H9 (cell line): ENCODE data around the gene KLHDC7B. TPM values are rescaled to one million over a fixed set of nuclear protein-coding genes. Genes with fewer than 3 reads are reported as not detected.

Source experiments
- DNase-seq: peaks from one replicate; pipeline ENCODE4 v3.0.0-alpha.2; 2017
- H2AFZ ChIP-seq: one replicate; pipeline ENCODE4 v1.6.1; 2013; ENCODE audit warnings: mild to moderate bottlenecking, low read length, control low read depth, moderate library complexity
- H2AK5ac ChIP-seq: 2 replicates; pipeline ENCODE4 v1.6.1; 2013; ENCODE audit warnings: low read length, control low read depth, mixed read lengths; ENCODE audit not compliant: insufficient read length
- H2BK120ac ChIP-seq: one replicate; pipeline ENCODE4 v1.6.1; 2013; ENCODE audit warnings: low read depth, mild to moderate bottlenecking, low read length, control low read depth, inconsistent platforms; ENCODE audit not compliant: poor library complexity, severe bottlenecking
- H2BK12ac ChIP-seq: 2 replicates; pipeline ENCODE4 v1.6.1; 2013; ENCODE audit warnings: low read length, control low read depth, mixed read lengths, low read depth; ENCODE audit not compliant: insufficient read length
- H2BK15ac ChIP-seq: 2 replicates; pipeline ENCODE4 v1.6.1; 2013; ENCODE audit warnings: low read depth, low read length, control low read depth
- H2BK20ac ChIP-seq: one replicate; pipeline ENCODE4 v1.6.1; 2013; ENCODE audit warnings: low read depth, mild to moderate bottlenecking, low read length, control low read depth, inconsistent platforms; ENCODE audit not compliant: poor library complexity, severe bottlenecking
- H2BK5ac ChIP-seq: 2 replicates; pipeline ENCODE4 v1.6.1; 2013; ENCODE audit warnings: low read length, control low read depth, mixed read lengths; ENCODE audit not compliant: insufficient read length
- H3K14ac ChIP-seq: 2 replicates; pipeline ENCODE4 v1.6.1; 2013; ENCODE audit warnings: low read length, control low read depth; ENCODE audit not compliant: insufficient read depth
- H3K18ac ChIP-seq: 2 replicates; pipeline ENCODE4 v1.6.1; 2013; ENCODE audit warnings: low read depth, mild to moderate bottlenecking, mixed read lengths, low read length, control low read depth; ENCODE audit not compliant: insufficient read length
- H3K23ac ChIP-seq: 2 replicates; pipeline ENCODE4 v1.6.1; 2013; ENCODE audit warnings: low read length, control low read depth, mixed read lengths, low read depth; ENCODE audit not compliant: insufficient read length
- H3K23me2 ChIP-seq: 2 replicates; pipeline ENCODE4 v1.6.1; 2013; ENCODE audit warnings: low read depth, mild to moderate bottlenecking, mixed read lengths, low read length, control low read depth; ENCODE audit not compliant: insufficient read length, poor library complexity, severe bottlenecking
- H3K27ac ChIP-seq: 2 replicates; pipeline ENCODE4 v1.5.1; 2013; ENCODE audit warnings: low read length, control low read depth, mixed read lengths, low read depth; ENCODE audit not compliant: insufficient read length
- H3K27me3 ChIP-seq: 2 replicates; pipeline ENCODE4 v1.6.1; 2013; ENCODE audit warnings: low read length, control low read depth, inconsistent platforms; ENCODE audit not compliant: insufficient read depth
- H3K4ac ChIP-seq: 2 replicates; pipeline ENCODE4 v1.6.1; 2013; ENCODE audit warnings: low read depth, mild to moderate bottlenecking, control low read depth, inconsistent platforms, low read length, moderate library complexity
- H3K4me1 ChIP-seq: 2 replicates; pipeline ENCODE4 v1.6.1; 2013; ENCODE audit warnings: low read length, control low read depth, inconsistent platforms; ENCODE audit not compliant: insufficient read depth
- H3K4me2 ChIP-seq: 2 replicates; pipeline ENCODE4 v1.6.1; 2013; ENCODE audit warnings: low read length, control low read depth, mixed read lengths; ENCODE audit not compliant: insufficient read length, insufficient read depth
- H3K56ac ChIP-seq: 2 replicates; pipeline ENCODE4 v1.6.1; 2013; ENCODE audit warnings: low read depth, mild to moderate bottlenecking, mixed read lengths, low read length, control low read depth; ENCODE audit not compliant: insufficient read length
- H3K79me1 ChIP-seq: 2 replicates; pipeline ENCODE4 v1.6.1; 2013; ENCODE audit warnings: low read depth, mild to moderate bottlenecking, moderate library complexity, low read length, control low read depth, inconsistent platforms; ENCODE audit not compliant: insufficient read depth, poor library complexity, severe bottlenecking
- H3K79me2 ChIP-seq: 2 replicates; pipeline ENCODE4 v1.6.1; 2013; ENCODE audit warnings: low read length, control low read depth, inconsistent platforms; ENCODE audit not compliant: insufficient read depth
- H3K9ac ChIP-seq: 2 replicates; pipeline ENCODE4 v1.6.1; 2013; ENCODE audit warnings: low read length, control low read depth, mixed read lengths; ENCODE audit not compliant: insufficient read length; ENCODE audit errors: extremely low read depth
- H3K9me3 ChIP-seq: one replicate; pipeline ENCODE4 v1.6.1; 2013; ENCODE audit warnings: low read depth, low read length, inconsistent platforms; ENCODE audit not compliant: control insufficient read depth
- H3T11ph ChIP-seq: one replicate; pipeline ENCODE4 v1.6.1; 2013; ENCODE audit warnings: mild to moderate bottlenecking, low read length, control low read depth, inconsistent platforms
- H4K20me1 ChIP-seq: one replicate; pipeline ENCODE4 v1.6.1; 2013; ENCODE audit not compliant: control insufficient read depth, insufficient read length, insufficient read depth
- H4K5ac ChIP-seq: 2 replicates; pipeline ENCODE4 v1.6.1; 2013; ENCODE audit warnings: low read depth, mild to moderate bottlenecking, mixed read lengths, low read length, control low read depth; ENCODE audit not compliant: insufficient read length
- H4K8ac ChIP-seq: replicated peaks from 2 replicates; pipeline ENCODE4 v1.6.1; 2013; ENCODE audit warnings: low read length, control low read depth, mixed read lengths, low read depth; ENCODE audit not compliant: insufficient read length
- H4K91ac ChIP-seq: 2 replicates; pipeline ENCODE4 v1.6.1; 2013; ENCODE audit warnings: low read depth, mild to moderate bottlenecking, moderate library complexity, mixed read lengths, low read length, control low read depth; ENCODE audit not compliant: insufficient read length
- H3K27ac Mint-ChIP-seq, 3 experiments: 2 replicates in 2 of 3; 3 replicates in 1 of 3; pipeline ENCODE4 v1.8.0; 2020 to 2021; ENCODE audit warnings: mixed read lengths in 3 of 3, mild to moderate bottlenecking in 1 of 3, moderate library complexity in 1 of 3
- H3K27me3 Mint-ChIP-seq: 2 replicates; pipeline ENCODE4 v1.8.0; 2021; ENCODE audit warnings: low read depth, mild to moderate bottlenecking, moderate library complexity, mixed read lengths
- H3K36me3 Mint-ChIP-seq, 3 experiments: 2 replicates in 2 of 3; 3 replicates in 1 of 3; pipeline ENCODE4 v1.8.0; 2020 to 2021; ENCODE audit warnings: low read depth in 3 of 3, mixed read lengths in 3 of 3; ENCODE audit not compliant: insufficient read depth in 1 of 3
- H3K4me1 Mint-ChIP-seq, 2 experiments: 2 replicates each; pipeline ENCODE4 v1.8.0; 2020; ENCODE audit warnings: mixed read lengths in 2 of 2
- H3K4me3 Mint-ChIP-seq, 2 experiments: 2 replicates in 1 of 2; 3 replicates in 1 of 2; pipeline ENCODE4 v1.8.0; 2020 to 2021; ENCODE audit warnings: mild to moderate bottlenecking in 2 of 2, mixed read lengths in 2 of 2, moderate library complexity in 1 of 2
- H3K9me3 Mint-ChIP-seq, 2 experiments: 2 replicates in 1 of 2; 3 replicates in 1 of 2; pipeline ENCODE4 v1.8.0; 2020; ENCODE audit warnings: mild to moderate bottlenecking in 2 of 2, mixed read lengths in 2 of 2, moderate library complexity in 1 of 2
- CTCF ChIP-seq: fragments of 200-600 bp; sonication (generic); conservative IDR thresholded peaks from 3 replicates; pipeline ENCODE4 v1.8.0; 2021; ENCODE audit warnings: antibody characterized with exemption, mild to moderate bottlenecking
- WGBS: extraction: QIAGEN DNeasy Blood & Tissue Kit; methylation state at CpG from one replicate; pipeline ENCODE4 v1.1.7; 2013; ENCODE audit warnings: missing lambda C conversion rate, low lambda C conversion rate, mixed read lengths; ENCODE audit not compliant: insufficient read length; ENCODE audit errors: extremely low coverage; 5-methylcytosine and 5-hydroxymethylcytosine counted together
- total RNA-seq: library from RNA; stranded (reverse); gene quantifications from 2 replicates; pipeline ENCODE4 v1.2.1, GENCODE V29; 2021

The KLHDC7B gene
- total RNA-seq, 1 experiment from 2014 or later = not detected

- no peak for TF ChIP-seq CTCF
- H2BK20ac ChIP-seq = no peak overlapping the region
- H4K91ac ChIP-seq = no peak overlapping the region
- no peak overlapping the region for H3K56ac ChIP-seq
- H3K27ac ChIP-seq = no peak overlapping the region
- peak overlapping the region; percentile 79 for H3K18ac ChIP-seq
- Mint-ChIP-seq H3K9me3 (no peaks in the 10 kb centered on the region; a peak in 1 of 5 replicates), H3K27me3 (peaks cover 78% of the 10 kb centered on the region), H3K36me3 (no peaks in the 10 kb centered on the region; a peak in 1 of 7 replicates), H3K4me1 (peaks cover 11 to 15% of the 10 kb centered on the region in 2 experiments), H3K4me3 (peak overlapping the region; percentile 47 to 80), H3K27ac (no peak overlapping the region)
- peak; percentile 53 for DNase-seq
- no peaks in the 10 kb centered on the region for H3K79me2 ChIP-seq
- no peak overlapping the region for H3T11ph ChIP-seq
- no peaks in the 10 kb centered on the region for H3K79me1 ChIP-seq
- no peak overlapping the region; the same call in 1 of the 2 replicates for H3K14ac ChIP-seq
- peaks cover 18% of the 10 kb centered on the region for H3K23me2 ChIP-seq
- H3K9me3 ChIP-seq = no peaks in the 10 kb centered on the region
- no peak overlapping the region for H3K9ac ChIP-seq
- H3K4me1 ChIP-seq = no peaks in the 10 kb centered on the region
- no peak overlapping the region for H4K5ac ChIP-seq
- peaks cover 37% of the 10 kb centered on the region; the same call in 1 of the 2 replicates for H3K27me3 ChIP-seq
- no peak overlapping the region for H2BK120ac ChIP-seq
- H2BK15ac ChIP-seq = no peak overlapping the region
- no peak overlapping the region for H3K4ac ChIP-seq
- H4K20me1 ChIP-seq = no peaks in the 10 kb centered on the region
- H2AFZ ChIP-seq = no peak overlapping the region
- H3K23ac ChIP-seq = no peak overlapping the region
- H3K4me2 ChIP-seq = peak overlapping the region; percentile 34
- H2BK12ac ChIP-seq = no peak overlapping the region
- no peak overlapping the region for H2AK5ac ChIP-seq
- no peak overlapping the region for H4K8ac ChIP-seq
- no peak overlapping the region for H2BK5ac ChIP-seq
- WGBS = no CpG with 5 or more reads among the region's 56 CpGs
Measured at GRCh38 chr22:50531962-50532674, 13.6 kb upstream of the KLHDC7B start.
